H1 (cell line): ENCODE results near the gene P2RY13. TPM values are rescaled to one million over a fixed set of nuclear protein-coding genes. Genes with fewer than 3 reads are reported as not detected.

Experiments
- CTBP2 ChIP-seq: IDR thresholded peaks from 2 replicates; pipeline ENCODE4 v1.7.0; 2011; ENCODE audit warnings: borderline replicate concordance, mild to moderate bottlenecking, moderate library complexity, mixed read lengths, low read length; ENCODE audit not compliant: insufficient read depth, insufficient read length
- SIN3A ChIP-seq, 2 experiments: IDR thresholded peaks in 1 of 2; conservative IDR thresholded peaks in 1 of 2; 2 replicates each; pipeline ENCODE4 v1.6.1; 2011 to 2012; ENCODE audit warnings: low read length in 2 of 2, improper control_type of control experiment in 1 of 2, low read depth in 1 of 2, mild to moderate bottlenecking in 1 of 2
- SUZ12 ChIP-seq: fragments of 200-600 bp; sonication (generic); IDR thresholded peaks from 2 replicates; pipeline ENCODE4 v1.6.1; 2012; ENCODE audit warnings: mild to moderate bottlenecking, inconsistent platforms, low read length, moderate library complexity, mixed read lengths
- polyA plus RNA-seq, 7 experiments: library from polyadenylated mRNA; depleted of rRNA in 3 of 7; stranded (reverse) in 5 of 7; unstranded in 2 of 7; fragments of >200 nt in 5 of 7; fragments of 200-250 nt in 2 of 7; gene quantifications; 1 replicate in 5 of 7; 2 replicates in 1 of 7; 4 replicates in 1 of 7; pipeline versions ENCODE4 v1.2.1 to v1.2.3, GENCODE V29; 2011 to 2013; ENCODE audit warnings: missing spikeins in 2 of 7, mixed read lengths in 2 of 7
- total RNA-seq: library from RNA; stranded (reverse); fragmentation: NEBNext Ultra II Directional; extraction: Animal tissue kit (Norgen Biotek cat#: 25700); gene quantifications from 2 replicates; pipeline ENCODE4 v1.2.1, GENCODE V29; 2021

Gene P2RY13
- total and polyA plus RNA-seq, 2 of the 8 experiments (the other 6 are each of a cell fraction or from before 2014, with no cell fraction given): not detected

DNA sequence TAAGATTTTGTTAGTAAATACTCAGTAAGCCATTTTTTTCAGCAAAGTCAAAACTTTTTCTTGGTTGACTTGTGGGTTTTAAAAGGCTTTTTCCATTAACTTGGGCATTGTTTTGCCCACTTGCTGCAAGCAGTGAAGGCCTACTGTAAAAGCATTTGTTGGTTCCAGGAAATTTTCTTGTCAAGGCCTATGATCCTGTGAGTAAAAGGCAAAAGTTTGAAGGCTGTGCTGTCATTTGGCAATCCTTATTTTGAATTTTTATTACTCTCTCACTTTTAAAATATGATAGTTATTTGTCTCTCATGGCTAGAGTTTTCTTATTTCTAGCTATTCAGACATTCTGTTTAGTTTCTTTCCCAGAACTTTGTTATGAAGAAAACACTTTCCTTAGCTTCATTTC is 42.2 kb upstream of the P2RY13 start (continued):
- TF ChIP-seq SUZ12: no peak
- no peak for TF ChIP-seq SIN3A (conservative IDR thresholded peaks at IDR 0.05 in 1 of 2, IDR thresholded peaks at IDR 0.05 in 1 of 2; ENCODE audit: low read depth in 1 of 2, low read length in 2 of 2)
- TF ChIP-seq CTBP2: no peak
